Measurements from ENCODE around the gene TET3.

GRCh38 chr2:74021407-74021755 is 36.7 kb downstream of the TET3 start:
- TF ChIP-seq CTCF (IDR thresholded peaks at IDR 0.05) (no peak), POLR2A (IDR thresholded peaks at IDR 0.05) (no peak)
